Subcutaneous adipose tissue (tissue), 4 donors: Measurements from ENCODE around the gene PCDH9. TPM values are rescaled to one million over a fixed set of nuclear protein-coding genes. Genes with fewer than 3 reads are reported as not detected.

ENCODE experiments used
- total RNA-seq, 4 donors: library from RNA; depleted of rRNA; stranded (reverse); fragments of >200 nt; gene quantifications; one replicate each; pipeline ENCODE4 v1.1.0, GENCODE V29; 2016
- TF ChIP-seq, protein P1 (sequence below): fragments of 450-650 bp; IDR thresholded peaks from one replicate; pipeline ENCODE4 v1.5.1; 2016; ENCODE audit warnings: low read depth, mild to moderate bottlenecking, control low read depth, antibody characterized with exemption, moderate library complexity

PCDH9 gene
- total RNA-seq, 4 donors from 2014 or later, result 9.0 to 28.4 (median 12.0) TPM

DNA sequence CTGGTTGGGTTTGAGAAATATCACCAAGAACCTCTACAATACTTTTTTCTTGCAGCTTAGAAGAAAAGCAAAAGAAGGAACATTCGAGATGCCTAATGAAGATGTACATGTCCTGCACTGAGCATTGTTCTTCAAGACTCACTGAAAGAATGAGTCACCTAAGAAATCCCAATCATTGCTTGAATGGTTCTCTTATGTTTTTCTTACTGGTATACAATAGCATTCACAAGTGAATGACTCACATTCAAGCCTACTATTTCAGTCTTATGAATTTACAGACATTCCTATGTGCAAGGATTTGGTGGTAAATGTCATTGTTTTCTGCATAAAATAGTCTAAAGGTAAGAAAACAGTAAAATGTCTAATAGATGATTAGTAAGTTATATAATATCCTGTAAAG is 594.6 kb downstream of the PCDH9 start:
- TF ChIP-seq, protein P1, sequence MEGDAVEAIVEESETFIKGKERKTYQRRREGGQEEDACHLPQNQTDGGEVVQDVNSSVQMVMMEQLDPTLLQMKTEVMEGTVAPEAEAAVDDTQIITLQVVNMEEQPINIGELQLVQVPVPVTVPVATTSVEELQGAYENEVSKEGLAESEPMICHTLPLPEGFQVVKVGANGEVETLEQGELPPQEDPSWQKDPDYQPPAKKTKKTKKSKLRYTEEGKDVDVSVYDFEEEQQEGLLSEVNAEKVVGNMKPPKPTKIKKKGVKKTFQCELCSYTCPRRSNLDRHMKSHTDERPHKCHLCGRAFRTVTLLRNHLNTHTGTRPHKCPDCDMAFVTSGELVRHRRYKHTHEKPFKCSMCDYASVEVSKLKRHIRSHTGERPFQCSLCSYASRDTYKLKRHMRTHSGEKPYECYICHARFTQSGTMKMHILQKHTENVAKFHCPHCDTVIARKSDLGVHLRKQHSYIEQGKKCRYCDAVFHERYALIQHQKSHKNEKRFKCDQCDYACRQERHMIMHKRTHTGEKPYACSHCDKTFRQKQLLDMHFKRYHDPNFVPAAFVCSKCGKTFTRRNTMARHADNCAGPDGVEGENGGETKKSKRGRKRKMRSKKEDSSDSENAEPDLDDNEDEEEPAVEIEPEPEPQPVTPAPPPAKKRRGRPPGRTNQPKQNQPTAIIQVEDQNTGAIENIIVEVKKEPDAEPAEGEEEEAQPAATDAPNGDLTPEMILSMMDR, result no peak

DNA sequence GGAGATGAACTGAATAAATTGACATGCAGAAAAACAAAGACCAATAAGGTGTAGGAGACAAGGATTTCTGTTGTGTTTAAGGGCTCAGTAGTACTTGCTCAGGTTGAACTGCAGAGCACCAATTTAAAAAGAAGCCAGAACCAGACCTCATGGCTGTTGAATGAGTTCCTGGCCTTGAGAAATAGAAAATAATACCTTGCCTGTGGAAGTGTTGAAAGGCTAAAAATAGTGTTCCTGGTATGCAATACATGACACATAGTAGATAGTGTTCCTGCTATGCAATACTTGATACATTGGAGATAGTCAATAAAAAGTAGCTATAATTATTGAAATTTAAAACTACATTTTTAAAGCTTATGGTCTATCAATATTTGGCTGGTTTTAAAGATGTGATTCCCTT is 595.8 kb downstream of the PCDH9 start:
- TF ChIP-seq, protein P1, result no peak

DNA sequence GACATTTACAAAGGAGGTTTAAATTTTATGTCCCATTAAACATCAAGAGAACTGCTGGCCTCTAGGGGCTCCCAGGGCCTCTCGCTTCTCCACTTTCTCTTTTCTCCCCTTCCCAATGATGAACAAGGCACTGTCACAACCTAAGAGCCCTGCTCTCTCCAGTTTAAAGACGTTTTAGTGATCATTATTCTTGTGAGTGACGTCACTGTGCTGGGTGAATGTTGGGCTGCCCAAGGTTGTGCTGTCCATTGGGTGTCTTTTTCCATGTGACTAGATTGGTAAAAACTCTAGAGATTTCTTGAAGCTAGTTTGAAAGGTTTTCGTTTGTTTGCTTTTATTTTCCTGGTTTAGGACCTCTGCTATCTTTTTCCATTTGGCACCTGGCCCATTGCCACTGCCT is 602.6 kb downstream of the PCDH9 start:
- TF ChIP-seq, protein P1, result no peak

DNA sequence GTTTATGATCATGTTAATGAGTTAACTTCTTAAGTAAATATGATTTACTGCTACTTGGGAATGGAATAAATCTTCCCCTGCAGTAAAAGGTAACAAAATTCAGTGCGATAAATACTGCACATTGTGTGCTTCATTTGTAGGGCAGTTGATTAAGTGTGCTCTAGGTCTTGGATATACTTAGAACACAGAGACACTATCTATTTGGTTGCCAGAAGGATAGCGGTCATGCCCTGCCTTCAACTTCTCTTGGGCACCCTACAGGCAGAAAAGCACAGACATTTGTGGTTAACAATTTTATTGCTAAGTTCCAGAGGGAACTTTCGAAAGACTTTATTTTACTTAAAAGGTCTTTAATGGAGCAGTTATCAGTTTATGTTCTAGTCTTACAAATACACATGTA is 605.8 kb downstream of the PCDH9 start:
- TF ChIP-seq, protein P1, result no peak

DNA sequence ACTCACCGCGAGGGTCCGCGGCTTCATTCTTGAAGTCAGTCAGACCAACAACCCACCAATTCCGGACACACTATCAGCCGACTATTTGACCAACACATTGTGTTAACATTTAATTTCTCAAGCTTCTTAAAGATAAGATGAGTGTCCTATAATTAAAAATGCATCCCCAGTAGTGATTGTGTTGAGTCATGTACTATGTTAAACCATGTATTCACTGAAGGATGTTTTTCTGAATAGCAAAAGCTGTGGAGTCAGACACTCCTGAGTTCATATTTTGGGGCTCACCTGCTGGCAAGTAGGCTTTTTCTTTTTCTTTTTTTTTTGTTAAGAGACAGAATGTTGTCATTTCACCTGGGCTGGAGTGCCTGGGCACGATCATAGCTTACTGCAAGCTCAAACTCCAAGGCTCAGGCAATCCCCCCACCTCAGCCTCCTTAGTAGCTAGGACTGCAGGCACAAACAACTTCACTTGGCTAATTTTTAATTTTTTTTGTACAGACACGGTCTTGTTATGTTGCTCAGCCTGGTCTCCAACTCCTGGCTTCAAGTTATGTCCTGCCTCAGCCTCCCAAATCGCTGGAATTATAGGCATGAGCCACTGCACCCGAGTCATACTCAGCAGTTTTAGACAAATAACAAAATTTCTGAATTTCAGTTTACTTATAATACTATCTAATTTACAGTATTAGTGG is 606.9 kb downstream of the PCDH9 start:
- TF ChIP-seq, protein P1, result no peak

DNA sequence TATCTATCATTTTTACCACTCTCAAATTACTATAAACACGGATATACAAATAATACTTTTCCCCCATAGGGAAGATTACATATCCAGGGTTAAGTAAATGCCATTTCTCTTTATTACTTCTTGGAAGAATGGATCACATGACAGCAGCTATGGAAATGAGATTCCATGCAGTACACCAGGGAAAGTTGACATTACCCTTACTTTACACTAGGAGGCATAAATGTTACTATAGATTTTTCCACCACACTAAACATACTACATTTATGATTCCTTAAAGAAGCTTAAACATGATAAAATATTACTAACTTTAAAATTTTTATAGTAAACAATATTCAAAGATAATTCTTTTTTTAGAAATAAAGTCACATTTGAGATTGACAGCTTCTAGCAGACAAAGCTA is 611.4 kb downstream of the PCDH9 start:
- TF ChIP-seq, protein P1, result no peak

DNA sequence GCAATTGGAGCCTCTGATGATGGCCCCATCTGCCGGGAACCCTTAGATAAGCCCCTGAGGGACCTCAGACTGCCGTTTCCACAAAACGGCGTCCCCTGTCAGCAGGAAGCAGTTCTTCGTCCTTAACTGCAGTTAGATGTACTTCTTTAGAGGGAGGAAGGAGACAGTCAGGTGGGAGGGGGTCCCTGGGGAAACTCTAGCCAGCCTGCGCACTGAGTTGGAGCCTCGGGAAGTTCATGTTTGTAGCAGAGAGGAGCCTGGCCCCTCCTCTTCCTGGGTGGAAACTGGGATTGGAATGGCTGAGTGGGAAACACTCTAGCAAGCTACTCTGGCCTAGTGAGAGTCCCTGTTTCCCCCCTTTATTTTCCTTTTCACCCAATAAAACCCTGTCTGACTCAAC is 612.4 kb downstream of the PCDH9 start:
- TF ChIP-seq, protein P1, result no peak
